Testis (tissue), 3 donors: Measurements from ENCODE around the gene EHF. TPM values are rescaled to one million over a fixed set of nuclear protein-coding genes. Genes with fewer than 3 reads are reported as not detected.

Source experiments
- DNase-seq: peaks from one replicate; pipeline ENCODE4 v3.0.0-alpha.2; 2019
- H3K27ac ChIP-seq, 2 donors: fragments of 200-600 bp; sonication (generic); one replicate each; pipeline ENCODE4 v1.5.1; 2019
- H3K27me3 ChIP-seq: fragments of 200-600 bp; sonication (generic); one replicate; pipeline ENCODE4 v1.5.1; 2019
- H3K36me3 ChIP-seq: fragments of 200-600 bp; sonication (generic); one replicate; pipeline ENCODE4 v1.5.1; 2017; ENCODE audit warnings: low read depth; ENCODE audit errors: missing control alignments
- H3K4me1 ChIP-seq: fragments of 200-600 bp; sonication (generic); one replicate; pipeline ENCODE4 v1.5.1; 2019
- H3K4me3 ChIP-seq, 2 donors: fragments of 200-600 bp; sonication (generic); one replicate each; pipeline ENCODE4 v1.5.1; 2017 to 2019
- H3K9me3 ChIP-seq: fragments of 200-600 bp; sonication (generic); one replicate; pipeline ENCODE4 v1.5.1; 2017
- CTCF ChIP-seq, 3 experiments: fragments of 450-650 bp in 2 of 3; fragments of 200-600 bp in 1 of 3; sonication (generic) in 1 of 3; IDR thresholded peaks; one replicate each; pipeline ENCODE4 v1.5.1; 2016 to 2019; ENCODE audit warnings: antibody characterized with exemption in 3 of 3, mild to moderate bottlenecking in 2 of 3, moderate library complexity in 1 of 3
- POLR2A ChIP-seq: fragments of 450-650 bp; IDR thresholded peaks from one replicate; pipeline ENCODE4 v1.6.1; 2017; ENCODE audit warnings: antibody characterized with exemption, mild to moderate bottlenecking, moderate library complexity
- WGBS, 2 donors: methylation state at CpG; one replicate each; pipeline ENCODE4 v1.1.5; 2018; 5-methylcytosine and 5-hydroxymethylcytosine counted together
- intact Hi-C: fragments of 100-400 bp; cut with DNase I; formaldehyde crosslinking; loops from one replicate; pipeline ENCODE4 v1.15.1; 2023; ENCODE audit warnings: low total_unique reads
- polyA plus RNA-seq: library from polyadenylated mRNA; stranded (reverse); fragments of 350-450 nt; fragmentation: Illumina TruSeq; extraction: RNeasy Lipid Tissue Mini Kit (QIAGEN cat#74804); gene quantifications from one replicate; pipeline ENCODE4 v1.2.3, GENCODE V29; 2014; ENCODE audit warnings: low read depth, low replicate concordance; ENCODE audit not compliant: insufficient read depth
- total RNA-seq, 2 donors: library from RNA; depleted of rRNA; stranded (reverse); fragments of >200 nt; gene quantifications; one replicate each; pipeline ENCODE4 v1.2.3, GENCODE V29; 2016

Gene EHF
- total and polyA plus RNA-seq, 3 donors from 2014 or later = 0.24 to 3.5 (median 1.1) TPM

- H3K4me3 ChIP-seq = no peak overlapping the region
- H3K4me1 ChIP-seq = no peaks in the 10 kb centered on the region
- 74 to 77% methylated on average over 9 of the region's 9 CpGs for WGBS, 2 donors
- no peak for DNase-seq
- H3K36me3 ChIP-seq = no peaks in the 10 kb centered on the region
- TF ChIP-seq POLR2A (no peak), CTCF (IDR thresholded peaks at IDR 0.05) (no peak)
- no peaks in the 10 kb centered on the region for H3K9me3 ChIP-seq
- no peaks in the 10 kb centered on the region for H3K27me3 ChIP-seq
- intact Hi-C loops = no loop called here
- no peak overlapping the region for H3K27ac ChIP-seq
These were observed 23.9 kb downstream of the EHF start for GRCh38 chr11:34644669-34645406.

- WGBS, 2 donors = 95 to 97% methylated on average over 6 to 8 of the region's 8 CpGs
- Histone ChIP-seq H3K4me3 (no peak overlapping the region), H3K27ac (no peak overlapping the region)
These were observed 25.5 kb downstream of the EHF start for GRCh38 chr11:34646431-34646830.

GRCh38 chr11:34647131-34647530, 26.2 kb downstream of the EHF start:
- no peak for TF ChIP-seq CTCF (IDR thresholded peaks at IDR 0.05)
- no peak for TF ChIP-seq POLR2A
- Histone ChIP-seq H3K9me3 (no peaks in the 10 kb centered on the region), H3K4me3 (no peak overlapping the region), H3K27me3 (no peaks in the 10 kb centered on the region), H3K27ac (no peak overlapping the region), H3K4me1 (no peaks in the 10 kb centered on the region), H3K36me3 (no peaks in the 10 kb centered on the region)
- intact Hi-C loops = no loop called here
- DNase-seq = no peak
- 73 to 74% methylated on average over 2 of the region's 2 CpGs for WGBS, 2 donors

More at GRCh38 chr11:34646431-34646830, 25.5 kb downstream of the EHF start:
- no peak for DNase-seq
- TF ChIP-seq POLR2A = no peak
- no peak for TF ChIP-seq CTCF (IDR thresholded peaks at IDR 0.05)
- Histone ChIP-seq H3K4me1 (no peaks in the 10 kb centered on the region), H3K9me3 (no peaks in the 10 kb centered on the region), H3K36me3 (no peaks in the 10 kb centered on the region), H3K27me3 (no peaks in the 10 kb centered on the region)
- intact Hi-C loops = no loop called here

GRCh38 chr11:34647532-34647931, 26.6 kb downstream of the EHF start:
- Histone ChIP-seq H3K36me3 (no peaks in the 10 kb centered on the region), H3K27me3 (no peaks in the 10 kb centered on the region), H3K27ac (no peak overlapping the region), H3K4me1 (no peaks in the 10 kb centered on the region), H3K9me3 (no peaks in the 10 kb centered on the region), H3K4me3 (no peak overlapping the region)
- DNase-seq = no peak
- intact Hi-C loops = no loop called here
- TF ChIP-seq CTCF (IDR thresholded peaks at IDR 0.05) (no peak), POLR2A (no peak)
- 90 to 92% methylated on average over 3 of the region's 3 CpGs for WGBS, 2 donors

GRCh38 chr11:34648036-34648435, 27.1 kb downstream of the EHF start:
- no peak for TF ChIP-seq POLR2A
- TF ChIP-seq CTCF (IDR thresholded peaks at IDR 0.05) = no peak
- no peaks in the 10 kb centered on the region for H3K27me3 ChIP-seq
- H3K9me3 ChIP-seq = no peaks in the 10 kb centered on the region
- intact Hi-C loops = no loop called here
- H3K27ac ChIP-seq = no peak overlapping the region
- no peak overlapping the region for H3K4me3 ChIP-seq
- DNase-seq = no peak
- H3K4me1 ChIP-seq = no peaks in the 10 kb centered on the region
- H3K36me3 ChIP-seq = no peaks in the 10 kb centered on the region
- 92 to 100% methylated on average over 1 of the region's 1 CpG for WGBS, 2 donors
